ENCODE results near the gene CYB561A3.

The CYB561A3 gene

GRCh38 chr11:61325649-61326414 is 35.9 kb downstream of the CYB561A3 start:
- no peak for TF ChIP-seq CTCF (IDR thresholded peaks at IDR 0.05; ENCODE audit: borderline replicate concordance, insufficient read depth, low read depth, low read length)
- H3K4me3 ChIP-seq (ENCODE audit: low read depth, low read length): no peak overlapping the region

DNA sequence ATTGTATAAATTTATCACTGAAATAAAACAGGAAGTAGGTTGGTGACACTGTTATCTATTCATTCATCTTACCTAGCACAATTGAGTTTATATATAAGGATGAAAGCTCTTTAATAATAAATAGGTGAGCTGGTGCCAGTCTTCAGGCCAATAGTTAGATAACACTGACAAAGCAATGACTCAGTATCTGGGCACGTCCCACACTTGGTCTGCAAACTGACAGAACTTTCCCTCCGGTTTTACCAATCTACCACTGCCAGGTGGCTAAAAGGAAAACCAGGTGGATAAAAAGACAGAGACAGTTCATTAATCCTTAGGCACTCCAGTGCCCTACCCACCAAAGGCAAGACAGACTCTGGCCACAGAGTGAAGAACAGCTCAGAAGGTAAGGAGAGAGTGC is 46.4 kb downstream of the CYB561A3 start:
- H3K4me3 ChIP-seq (ENCODE audit: low read depth, low read length): no peak overlapping the region
- no peak for TF ChIP-seq CTCF (IDR thresholded peaks at IDR 0.05; ENCODE audit: borderline replicate concordance, insufficient read depth, low read depth, low read length)

- no peak for TF ChIP-seq CTCF (IDR thresholded peaks at IDR 0.05; ENCODE audit: borderline replicate concordance, insufficient read depth, low read depth, low read length)
- H3K4me3 ChIP-seq (ENCODE audit: low read depth, low read length): no peak overlapping the region
Observed at GRCh38 chr11:61310749-61311148, 50.9 kb downstream of the CYB561A3 start.

DNA sequence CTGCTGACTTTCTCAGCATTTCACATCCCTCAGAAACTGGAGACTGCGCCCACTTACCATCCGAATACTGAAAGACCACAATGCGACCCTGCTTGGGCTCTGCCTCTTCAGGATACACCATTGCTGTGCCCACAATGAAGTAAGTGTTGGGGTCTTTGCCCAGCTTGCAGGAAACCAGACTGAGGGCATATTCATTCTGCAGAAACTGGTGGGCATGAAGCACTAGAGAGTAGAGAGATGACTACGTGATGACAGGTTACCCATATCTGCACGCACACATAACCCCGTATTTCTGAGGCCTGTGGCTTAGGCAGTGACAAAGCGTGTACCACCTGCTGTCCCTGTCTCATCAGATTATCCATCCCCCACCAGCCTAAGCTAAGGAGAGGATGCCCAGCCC is 51.9 kb downstream of the CYB561A3 start:
- no peak for TF ChIP-seq CTCF (IDR thresholded peaks at IDR 0.05; ENCODE audit: borderline replicate concordance, insufficient read depth, low read depth, low read length)
- H3K4me3 ChIP-seq (ENCODE audit: low read depth, low read length): no peak overlapping the region

- no peak overlapping the region for H3K4me3 ChIP-seq (ENCODE audit: low read depth, low read length)
- no peak for TF ChIP-seq CTCF (IDR thresholded peaks at IDR 0.05; ENCODE audit: borderline replicate concordance, insufficient read depth, low read depth, low read length)
Observed at GRCh38 chr11:61309141-61309540, 52.5 kb downstream of the CYB561A3 start.

DNA sequence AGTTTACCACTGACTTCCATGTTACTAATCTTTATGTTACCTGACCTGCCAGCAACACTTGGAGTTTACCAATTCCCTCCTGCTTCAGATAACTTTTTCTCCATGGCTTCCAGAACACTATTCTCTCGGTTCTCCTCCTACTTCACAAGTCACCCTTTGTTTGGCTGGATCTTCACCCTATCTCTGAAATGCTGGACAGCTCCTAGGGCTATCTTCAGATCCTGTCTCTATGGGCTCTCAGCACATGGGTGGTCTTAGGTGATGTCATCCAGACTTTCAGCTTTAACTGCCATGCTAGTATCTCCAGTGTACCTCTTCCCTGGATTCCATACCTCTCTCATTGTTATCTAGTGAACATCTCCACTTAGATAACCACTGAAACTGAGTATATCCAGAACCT is 54.3 kb downstream of the CYB561A3 start:
- H3K4me3 ChIP-seq (ENCODE audit: low read depth, low read length): no peak overlapping the region
- TF ChIP-seq CTCF (IDR thresholded peaks at IDR 0.05; ENCODE audit: borderline replicate concordance, insufficient read depth, low read depth, low read length): no peak

DNA sequence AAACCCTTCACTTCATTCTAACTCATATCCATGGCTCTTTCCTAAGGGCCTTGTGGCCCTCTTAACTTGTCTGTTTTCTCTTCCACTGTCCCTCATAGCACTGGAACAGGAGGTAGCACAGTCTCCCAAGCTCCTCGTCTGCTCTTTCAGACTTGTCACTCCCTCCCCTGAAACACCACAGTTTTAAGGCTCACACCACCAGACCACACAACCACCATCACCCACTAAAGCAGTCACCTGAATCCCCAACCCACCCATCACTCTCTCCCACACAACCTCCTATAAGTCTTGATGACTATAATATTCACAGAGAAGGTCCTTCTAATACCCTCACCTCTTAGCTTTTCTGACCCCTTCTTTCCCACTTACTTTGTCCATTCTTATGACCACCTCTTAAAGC is 55.5 kb downstream of the CYB561A3 start:
- H3K4me3 ChIP-seq (ENCODE audit: low read depth, low read length): no peak overlapping the region
- TF ChIP-seq CTCF (IDR thresholded peaks at IDR 0.05; ENCODE audit: borderline replicate concordance, insufficient read depth, low read depth, low read length): no peak
